ENCODE measurements around the gene TMEM127.
"Not testable (repeated sequence)": the region's sequence is repeated elsewhere in the genome, so short reads cannot be mapped to it uniquely, and the experiment has no call there.

The TMEM127 gene

GRCh38 chr2:96265840-96266679, at the start of gene TMEM127, which contains the start of gene CIAO1:
Gene TMEM127 (minus strand): TSS chr2:96265997. CDS start chr2:96265381, 616 bp downstream.
Gene CIAO1 (plus strand): TSS chr2:96266225. CDS start chr2:96266351, 126 bp downstream.
- H3K36me3 ChIP-seq (ENCODE audit: control insufficient read depth, insufficient read depth, low read length) = peaks cover 36% of the 10 kb centered on the region
- peak within 1 kb of the TSS; percentile 98 for H3K4me3 ChIP-seq (ENCODE audit: low read depth, low read length)
- no peaks in the 10 kb centered on the region for H3K27me3 ChIP-seq (ENCODE audit: control insufficient read depth, insufficient read depth, low read length)
- no peaks in the 10 kb centered on the region for H3K9me3 ChIP-seq (ENCODE audit: control insufficient read depth, insufficient read depth, low read length)
- H3K9ac ChIP-seq (ENCODE audit: low read depth, low read length) = peak within 1 kb of the TSS; percentile 80
- H3K27ac ChIP-seq (ENCODE audit: low read depth, low read length) = peak within 1 kb of the TSS; percentile 82
- peaks cover 11% of the 10 kb centered on the region; the same call in 1 of the 2 replicates for H3K4me1 ChIP-seq (ENCODE audit: control insufficient read depth, insufficient read depth, low read length)

- H3K27me3 ChIP-seq (ENCODE audit: control insufficient read depth, insufficient read depth, low read length) = peaks cover 12% of the 10 kb centered on the region
- H3K4me1 ChIP-seq (ENCODE audit: control insufficient read depth, insufficient read depth, low read length) = no peaks in the 10 kb centered on the region
- H3K36me3 ChIP-seq (ENCODE audit: control insufficient read depth, insufficient read depth, low read length) = no peaks in the 10 kb centered on the region
- no peak overlapping the region for H3K4me3 ChIP-seq (ENCODE audit: low read depth, low read length)
- H3K27ac ChIP-seq (ENCODE audit: low read depth, low read length) = no peak overlapping the region
- H3K9me3 ChIP-seq (ENCODE audit: control insufficient read depth, insufficient read depth, low read length) = no peaks in the 10 kb centered on the region
- H3K9ac ChIP-seq (ENCODE audit: low read depth, low read length) = no peak overlapping the region
Observed at GRCh38 chr2:96315005-96315399, 49.2 kb upstream of the TMEM127 start.

- Histone ChIP-seq H3K27me3 (ENCODE audit: control insufficient read depth, insufficient read depth, low read length) (no peaks in the 10 kb centered on the region), H3K4me3 (ENCODE audit: low read depth, low read length) (no peak overlapping the region), H3K27ac (ENCODE audit: low read depth, low read length) (no peak overlapping the region), H3K9me3 (ENCODE audit: control insufficient read depth, insufficient read depth, low read length) (no peaks in the 10 kb centered on the region), H3K36me3 (ENCODE audit: control insufficient read depth, insufficient read depth, low read length) (peaks cover 14% of the 10 kb centered on the region), H3K4me1 (ENCODE audit: control insufficient read depth, insufficient read depth, low read length) (peaks cover 11% of the 10 kb centered on the region), H3K9ac (ENCODE audit: low read depth, low read length) (no peak overlapping the region)
Observed at GRCh38 chr2:96308248-96308647, 42.5 kb upstream of the TMEM127 start.

GRCh38 chr2:96306370-96306769, 40.6 kb upstream of the TMEM127 start:
- peak overlapping the region; percentile 66; the same call in 1 of the 2 replicates for H3K9ac ChIP-seq (ENCODE audit: low read depth, low read length)
- no peaks in the 10 kb centered on the region for H3K27me3 ChIP-seq (ENCODE audit: control insufficient read depth, insufficient read depth, low read length)
- H3K4me3 ChIP-seq (ENCODE audit: low read depth, low read length) = peak overlapping the region; percentile 79
- peaks cover 32% of the 10 kb centered on the region for H3K36me3 ChIP-seq (ENCODE audit: control insufficient read depth, insufficient read depth, low read length)
- peaks cover 11% of the 10 kb centered on the region for H3K4me1 ChIP-seq (ENCODE audit: control insufficient read depth, insufficient read depth, low read length)
- peak overlapping the region; percentile 77 for H3K27ac ChIP-seq (ENCODE audit: low read depth, low read length)
- no peaks in the 10 kb centered on the region for H3K9me3 ChIP-seq (ENCODE audit: control insufficient read depth, insufficient read depth, low read length)

- peak overlapping the region; percentile 77 for H3K27ac ChIP-seq (ENCODE audit: low read depth, low read length)
- H3K36me3 ChIP-seq (ENCODE audit: control insufficient read depth, insufficient read depth, low read length) = peaks cover 37% of the 10 kb centered on the region
Observed at GRCh38 chr2:96305979-96306308, 40.1 kb upstream of the TMEM127 start.

GRCh38 chr2:96305091-96305978, 39.5 kb upstream of the TMEM127 start, which contains the start of gene SNRNP200:
Gene SNRNP200 (minus strand): TSS chr2:96305546. CDS start chr2:96305437, 109 bp downstream.
- Histone ChIP-seq H3K36me3 (ENCODE audit: control insufficient read depth, insufficient read depth, low read length) (peaks cover 41% of the 10 kb centered on the region), H3K4me1 (ENCODE audit: control insufficient read depth, insufficient read depth, low read length) (peaks cover 11% of the 10 kb centered on the region), H3K27me3 (ENCODE audit: control insufficient read depth, insufficient read depth, low read length) (no peaks in the 10 kb centered on the region), H3K27ac (ENCODE audit: low read depth, low read length) (peak within 1 kb of the TSS; percentile 77), H3K9ac (ENCODE audit: low read depth, low read length) (peak within 1 kb of the TSS; percentile 66), H3K4me3 (ENCODE audit: low read depth, low read length) (peak within 1 kb of the TSS; percentile 79), H3K9me3 (ENCODE audit: control insufficient read depth, insufficient read depth, low read length) (no peaks in the 10 kb centered on the region)

More at GRCh38 chr2:96305979-96306308, 40.1 kb upstream of the TMEM127 start:
- H3K4me3 ChIP-seq (ENCODE audit: low read depth, low read length) = peak overlapping the region; percentile 79
- no peaks in the 10 kb centered on the region for H3K27me3 ChIP-seq (ENCODE audit: control insufficient read depth, insufficient read depth, low read length)
- H3K4me1 ChIP-seq (ENCODE audit: control insufficient read depth, insufficient read depth, low read length) = peaks cover 11% of the 10 kb centered on the region
- H3K9me3 ChIP-seq (ENCODE audit: control insufficient read depth, insufficient read depth, low read length) = no peaks in the 10 kb centered on the region
- peak overlapping the region; percentile 66 for H3K9ac ChIP-seq (ENCODE audit: low read depth, low read length)

GRCh38 chr2:96304606-96305005, 38.8 kb upstream of the TMEM127 start:
- peak overlapping the region; percentile 66 for H3K9ac ChIP-seq (ENCODE audit: low read depth, low read length)
- peak overlapping the region; percentile 79 for H3K4me3 ChIP-seq (ENCODE audit: low read depth, low read length)
- H3K36me3 ChIP-seq (ENCODE audit: control insufficient read depth, insufficient read depth, low read length) = peaks cover 48% of the 10 kb centered on the region
- peaks cover 11% of the 10 kb centered on the region for H3K4me1 ChIP-seq (ENCODE audit: control insufficient read depth, insufficient read depth, low read length)
- no peaks in the 10 kb centered on the region for H3K27me3 ChIP-seq (ENCODE audit: control insufficient read depth, insufficient read depth, low read length)
- no peak overlapping the region for H3K27ac ChIP-seq (ENCODE audit: low read depth, low read length)
- H3K9me3 ChIP-seq (ENCODE audit: control insufficient read depth, insufficient read depth, low read length) = no peaks in the 10 kb centered on the region

GRCh38 chr2:96301865-96302264, 36.1 kb upstream of the TMEM127 start:
- Histone ChIP-seq H3K36me3 (ENCODE audit: control insufficient read depth, insufficient read depth, low read length) (peaks cover 76% of the 10 kb centered on the region), H3K9me3 (ENCODE audit: control insufficient read depth, insufficient read depth, low read length) (no peaks in the 10 kb centered on the region), H3K9ac (ENCODE audit: low read depth, low read length) (no peak overlapping the region), H3K4me3 (ENCODE audit: low read depth, low read length) (no peak overlapping the region), H3K27ac (ENCODE audit: low read depth, low read length) (no peak overlapping the region), H3K27me3 (ENCODE audit: control insufficient read depth, insufficient read depth, low read length) (no peaks in the 10 kb centered on the region), H3K4me1 (ENCODE audit: control insufficient read depth, insufficient read depth, low read length) (peaks cover 11% of the 10 kb centered on the region)

- no peak overlapping the region for H3K4me3 ChIP-seq (ENCODE audit: low read depth, low read length)
- H3K27ac ChIP-seq (ENCODE audit: low read depth, low read length) = no peak overlapping the region
- H3K4me1 ChIP-seq (ENCODE audit: control insufficient read depth, insufficient read depth, low read length) = no peaks in the 10 kb centered on the region
- no peaks in the 10 kb centered on the region for H3K9me3 ChIP-seq (ENCODE audit: control insufficient read depth, insufficient read depth, low read length)
- H3K27me3 ChIP-seq (ENCODE audit: control insufficient read depth, insufficient read depth, low read length) = no peaks in the 10 kb centered on the region
- H3K9ac ChIP-seq (ENCODE audit: low read depth, low read length) = no peak overlapping the region
- H3K36me3 ChIP-seq (ENCODE audit: control insufficient read depth, insufficient read depth, low read length) = peaks cover 98% of the 10 kb centered on the region
Observed at GRCh38 chr2:96296925-96297324, 31.1 kb upstream of the TMEM127 start.

- not testable (repeated sequence) for H3K27ac ChIP-seq (ENCODE audit: low read depth, low read length); H3K9me3 ChIP-seq (ENCODE audit: control insufficient read depth, insufficient read depth, low read length); H3K4me1 ChIP-seq (ENCODE audit: control insufficient read depth, insufficient read depth, low read length); H3K27me3 ChIP-seq (ENCODE audit: control insufficient read depth, insufficient read depth, low read length); H3K4me3 ChIP-seq (ENCODE audit: low read depth, low read length); H3K9ac ChIP-seq (ENCODE audit: low read depth, low read length)
- H3K36me3 ChIP-seq (ENCODE audit: control insufficient read depth, insufficient read depth, low read length) = peaks cover 100% of the 10 kb centered on the region
Observed at GRCh38 chr2:96294271-96294670, 28.5 kb upstream of the TMEM127 start.

Measured in HUES48 (cell line).